K562 (cell line): ENCODE data around the gene DLX2. TPM values are rescaled to one million over a fixed set of nuclear protein-coding genes. Genes with fewer than 3 reads are reported as not detected.

Source experiments
- ATAC-seq: fragments of 200-7000 bp; cut with Tn5 transposase; 3 replicates; pipeline ENCODE4 v1.9.1; 2020; ENCODE audit warnings: moderate library complexity
- BruUV-seq: library from RNA; stranded (reverse); fragments of 400-500 nt; replicated peaks from 2 replicates; lab custom pipeline; 2021; lab: Mats Ljungman, UMichigan
- CTCF ChIA-PET: fragments of 300-600 bp; formaldehyde crosslinking; extraction: SDS; loops from one replicate; lab custom pipeline; 2021; ENCODE audit warnings: low intra/inter-chr PET ratio; lab: Yijun Ruan, JAX
- POLR2A ChIA-PET: fragments of 300-600, 350-650 bp; sonication (Branson Sonifier 250); formaldehyde crosslinking; extraction: SDS; loops from one replicate; lab custom pipeline; 2021; ENCODE audit warnings: antibody characterized with exemption, inconsistent platforms; lab: Yijun Ruan, JAX
- DNase-seq, 4 experiments: peaks; one replicate each; pipeline versions ENCODE4 v3.0.0 to v3.0.0-alpha.2; 2011 to 2018; ENCODE audit warnings: low spot score in 3 of 4, mixed read lengths in 3 of 4; ENCODE audit errors: extremely low read depth in 1 of 4
- FAIRE-seq: peaks from 2 replicates; lab custom pipeline; 2011; peaks lifted over from hg19 to GRCh38; lab: Jason Lieb, UNC
- H2AFZ ChIP-seq: 2 replicates; pipeline ENCODE4 v1.6.0; 2011; ENCODE audit warnings: low read depth, low read length, control low read depth, inconsistent platforms
- H3K27ac ChIP-seq: fragments of 200-600 bp; 3 replicates; pipeline ENCODE4 v1.8.0; 2011; ENCODE audit warnings: low read depth, mild to moderate bottlenecking, control low read depth, inconsistent platforms, low read length, moderate library complexity, mixed read lengths; ENCODE audit errors: extremely low read depth
- H3K27me3 ChIP-seq, 2 experiments: fragments of 300-600 bp in 1 of 2; 2 replicates in 1 of 2; 3 replicates in 1 of 2; pipeline versions ENCODE4 v1.6.0 to v1.8.0; 2011; ENCODE audit warnings: inconsistent platforms in 2 of 2, low read length in 2 of 2, mild to moderate bottlenecking in 1 of 2, mixed read lengths in 1 of 2, moderate library complexity in 1 of 2; ENCODE audit not compliant: control insufficient read depth in 2 of 2, insufficient read depth in 2 of 2
- H3K36me3 ChIP-seq: fragments of 300-600 bp; 3 replicates; pipeline ENCODE4 v1.8.0; 2011; ENCODE audit warnings: mild to moderate bottlenecking, low read length, inconsistent platforms; ENCODE audit not compliant: control insufficient read depth, insufficient read depth
- H3K4me1 ChIP-seq, 2 experiments: fragments of 200-600 bp in 1 of 2; replicated peaks in 1 of 2; 2 replicates in 1 of 2; 3 replicates in 1 of 2; pipeline versions ENCODE4 v1.5.1 to v1.8.0; 2011; ENCODE audit warnings: inconsistent platforms in 2 of 2, low read length in 2 of 2, mild to moderate bottlenecking in 1 of 2, mixed read lengths in 1 of 2, moderate library complexity in 1 of 2; ENCODE audit not compliant: control insufficient read depth in 2 of 2, insufficient read depth in 2 of 2
- H3K4me2 ChIP-seq: 2 replicates; pipeline ENCODE4 v1.6.1; 2011; ENCODE audit warnings: low read length, control low read depth, inconsistent platforms, mixed read lengths; ENCODE audit not compliant: insufficient read depth
- H3K4me3 ChIP-seq: fragments of 200-600 bp; sonication (generic), shearing (Covaris generic); 2 replicates; pipeline ENCODE4 v1.5.1; 2016; ENCODE audit warnings: control low read depth, inconsistent platforms
- H3K79me2 ChIP-seq: fragments of 200-600 bp; 3 replicates; pipeline ENCODE4 v1.8.0; 2011; ENCODE audit warnings: low read length, inconsistent platforms; ENCODE audit not compliant: control insufficient read depth, insufficient read depth
- H3K9ac ChIP-seq, 2 experiments: 2 replicates each; pipeline versions ENCODE4 v1.6.0 to v1.6.1; 2011; ENCODE audit warnings: low read depth in 2 of 2, low read length in 2 of 2, control low read depth in 1 of 2, inconsistent platforms in 1 of 2, mild to moderate bottlenecking in 1 of 2, mixed read lengths in 1 of 2; ENCODE audit not compliant: insufficient read depth in 1 of 2
- H3K9me1 ChIP-seq: one replicate; pipeline ENCODE4 v1.6.0; 2011; ENCODE audit warnings: inconsistent platforms, mild to moderate bottlenecking, low read length, moderate library complexity; ENCODE audit not compliant: control insufficient read depth, insufficient read depth
- H3K9me3 ChIP-seq: replicated peaks from 2 replicates; pipeline ENCODE4 v1.5.1; 2011; ENCODE audit warnings: low read depth, low read length, inconsistent platforms; ENCODE audit not compliant: control insufficient read depth, insufficient read depth
- H4K20me1 ChIP-seq: replicated peaks from 2 replicates; pipeline ENCODE4 v1.6.1; 2011; ENCODE audit warnings: low read length, inconsistent platforms, mixed read lengths; ENCODE audit not compliant: control insufficient read depth, insufficient read depth
- ARID4B ChIP-seq: sonication (generic); formaldehyde crosslinking; IDR thresholded peaks from 2 replicates; pipeline ENCODE4 v1.8.0; 2022; ENCODE audit warnings: mild to moderate bottlenecking, missing genetic modification reagents
- CBX1 ChIP-seq: sonication (generic); IDR thresholded peaks from 2 replicates; pipeline ENCODE4 v1.6.1; 2016; ENCODE audit warnings: antibody characterized with exemption, low read depth, mild to moderate bottlenecking
- FOXA3 ChIP-seq, 2 experiments: fragments of 450-650 bp in 1 of 2; sonication (generic) in 1 of 2; formaldehyde crosslinking; IDR thresholded peaks in 1 of 2; conservative IDR thresholded peaks in 1 of 2; 2 replicates each; pipeline versions ENCODE4 v1.4.0 to v1.8.0; 2020 to 2022; ENCODE audit warnings: mild to moderate bottlenecking in 2 of 2, missing genetic modification reagents in 1 of 2
- KDM1A ChIP-seq, 2 experiments: fragments of 450-650 bp; IDR thresholded peaks; 2 replicates each; pipeline ENCODE4 v1.6.1; 2016; ENCODE audit warnings: mild to moderate bottlenecking in 2 of 2
- PRDM10 ChIP-seq: fragments of 450-650 bp; IDR thresholded peaks from 2 replicates; pipeline ENCODE4 v1.6.1; 2018; ENCODE audit not compliant: partially characterized antibody
- USF1 ChIP-seq: sonication (generic); formaldehyde crosslinking; IDR thresholded peaks from 2 replicates; pipeline ENCODE4 v1.9.0; 2022; ENCODE audit warnings: mild to moderate bottlenecking, missing genetic modification reagents
- ZEB2 ChIP-seq: fragments of 450-650 bp; IDR thresholded peaks from 2 replicates; pipeline ENCODE4 v1.6.1; 2016
- ZFP36 ChIP-seq: fragments of 150-350 bp; IDR thresholded peaks from 2 replicates; pipeline ENCODE4 v1.6.1; 2018; ENCODE audit warnings: low read length, low read depth; ENCODE audit not compliant: partially characterized antibody
- WGBS: fragments of 100-300 bp; shearing (Covaris generic); methylation state at CpG from one replicate; pipeline ENCODE4 v1.1.6; 2016; ENCODE audit warnings: low coverage, mixed read lengths; ENCODE audit not compliant: insufficient coverage; ENCODE audit errors: missing lambda C conversion rate; 5-methylcytosine and 5-hydroxymethylcytosine counted together
- in situ Hi-C: fragments of 300-500 bp; cut with MboI; formaldehyde crosslinking; loops from 4 replicates; pipeline ENCODE4 v1.15.0; 2018; ENCODE audit warnings: inconsistent platforms, mixed read lengths
- intact Hi-C: fragments of 100-400 bp; cut with micrococcal nuclease; formaldehyde crosslinking; loops from 2 replicates; pipeline ENCODE4 v1.14.2; 2022
- polyA plus RNA-seq, 8 experiments: library from polyadenylated mRNA; depleted of rRNA in 4 of 8; stranded (reverse) in 5 of 8; unstranded in 3 of 8; fragments of >200 nt; fragmentation: Nextera tagmentation in 2 of 8; fragmentation: Illumina TruSeq in 1 of 8; extraction: Ambion mirVana in 2 of 8; extraction: Trizol in 1 of 8; gene quantifications; 2 replicates each; pipeline versions ENCODE4 v1.2.1 to v1.2.3, GENCODE V29; 2011 to 2014; ENCODE audit warnings: inconsistent platforms in 1 of 8, missing spikeins in 1 of 8
- total RNA-seq, 7 experiments: library from RNA; depleted of rRNA in 6 of 7; stranded (reverse); fragments of >200 nt in 6 of 7; fragmentation: Illumina TruSeq in 2 of 7; extraction: Trizol in 2 of 7; gene quantifications; 2 replicates each; pipeline versions ENCODE4 v1.2.1 to v1.2.3, GENCODE V29; 2011 to 2021; ENCODE audit warnings: low replicate concordance in 1 of 7
- TF ChIP-seq, protein P1 (sequence below): fragments of 250-450 bp; sonication (Bioruptor Pico); IDR thresholded peaks from 2 replicates; pipeline ENCODE4 v1.9.0; 2021; ENCODE audit warnings: mild to moderate bottlenecking
- TF ChIP-seq, protein P2 (sequence below), 3 experiments: fragments of 200-800 bp in 1 of 3; sonication (Bioruptor generic) in 1 of 3; sonication (generic) in 1 of 3; formaldehyde crosslinking in 1 of 3; IDR thresholded peaks; 2 replicates each; pipeline versions ENCODE4 v1.6.1 to v1.8.0; 2016 to 2022; ENCODE audit warnings: mild to moderate bottlenecking in 2 of 3, missing compliant biosample characterization in 2 of 3, missing genetic modification characterization in 2 of 3, missing genetic modification reagents in 1 of 3

The DLX2 gene
- total and polyA plus RNA-seq, 9 of the 15 experiments (the other 6 are each of a cell fraction or from before 2014, with no cell fraction given): 0.14 to 4.3 (median 0.86) TPM

DNA sequence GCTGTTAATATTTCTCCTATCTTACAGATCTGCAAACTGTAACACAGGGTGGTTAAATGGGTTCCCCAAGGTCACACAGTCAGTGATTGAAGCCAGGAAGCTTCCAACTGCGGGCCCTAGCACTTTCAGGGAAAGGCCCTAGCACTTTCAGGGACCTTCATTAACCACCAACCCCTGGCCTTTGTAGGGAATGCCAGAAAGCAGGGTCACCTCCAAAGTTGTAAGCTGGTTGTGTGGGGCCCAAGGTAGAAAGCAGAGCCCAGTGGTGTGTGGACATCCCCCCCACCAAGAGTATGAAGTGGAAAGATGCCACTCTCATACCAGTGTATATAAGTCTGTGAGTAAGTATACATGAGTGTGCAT is 4.4 kb downstream of the DLX2 start:
- no peak for ATAC-seq
- 47% methylated on average over 1 of the region's 1 CpG for WGBS
- TF ChIP-seq ZFP36: peak; percentile 32
- 0 out of 2 replicates have a peak, but pooled peaks have one; percentile 8 for TF ChIP-seq ARID4B (CRISPR knock-in tag)
- TF ChIP-seq ZEB2: no peak
- TF ChIP-seq, protein P1, sequence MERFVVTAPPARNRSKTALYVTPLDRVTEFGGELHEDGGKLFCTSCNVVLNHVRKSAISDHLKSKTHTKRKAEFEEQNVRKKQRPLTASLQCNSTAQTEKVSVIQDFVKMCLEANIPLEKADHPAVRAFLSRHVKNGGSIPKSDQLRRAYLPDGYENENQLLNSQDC: no peak
- 0 out of 4 replicates have a peak, but pooled peaks of 1 of the 2 experiments have one; percentile 60 for TF ChIP-seq FOXA3 (CRISPR knock-in tag; conservative IDR thresholded peaks at IDR 0.05 in 1 of 2, IDR thresholded peaks at IDR 0.05 in 1 of 2)
- TF ChIP-seq, protein P2, sequence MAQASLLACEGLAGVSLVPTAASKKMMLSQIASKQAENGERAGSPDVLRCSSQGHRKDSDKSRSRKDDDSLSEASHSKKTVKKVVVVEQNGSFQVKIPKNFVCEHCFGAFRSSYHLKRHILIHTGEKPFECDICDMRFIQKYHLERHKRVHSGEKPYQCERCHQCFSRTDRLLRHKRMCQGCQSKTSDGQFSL (CRISPR knock-in tag; IDR thresholded peaks at IDR 0.05): peak; percentile 81; the same call in 1 of the 2 replicates
- TF ChIP-seq, protein P2 (tag; IDR thresholded peaks at IDR 0.05): peak in 1 of 2 experiments; percentile 39; a peak in 1 of 4 replicates
- 0 out of 2 replicates have a peak, but pooled peaks have one; percentile 31 for TF ChIP-seq USF1 (CRISPR knock-in tag)
- peak; percentile 12; the same call in 1 of the 2 replicates for TF ChIP-seq CBX1
- TF ChIP-seq PRDM10: peak; percentile 24
- TF ChIP-seq KDM1A (IDR thresholded peaks at IDR 0.05): 0 out of 4 replicates have a peak, but pooled peaks of 1 of the 2 experiments have one; percentile 4

More for the DNA sequence above, 4.4 kb downstream of the DLX2 start:
- Histone ChIP-seq H3K27ac (peak overlapping the region; percentile 72), H2AFZ (peak overlapping the region; percentile 98), H3K9ac (peak overlapping the region; percentile 31 to 63; a peak in 2 of 4 replicates), H3K27me3 (no peaks in the 10 kb centered on the region; a peak in 1 of 5 replicates), H3K4me2 (peak overlapping the region; percentile 81), H3K4me1 (peaks cover 21 to 66% of the 10 kb centered on the region in 2 experiments), H3K4me3 (no peak overlapping the region), H4K20me1 (no peaks in the 10 kb centered on the region), H3K79me2 (no peaks in the 10 kb centered on the region), H3K36me3 (no peaks in the 10 kb centered on the region), H3K9me1 (no peaks in the 10 kb centered on the region), H3K9me3 (no peaks in the 10 kb centered on the region)
- ChIA-PET POLR2A (interaction anchor here (0.7 to 2.4 kb wide), 3 partner anchors 13 to 37 kb away, joined by 3 to 14 read pairs (median 3); partner anchors contain the start of gene DLX1), CTCF (no interaction called here)
- in situ Hi-C loops: no loop called here
- FAIRE-seq: no peak
- peak in 2 of 4 experiments; percentile 16 to 26 for DNase-seq
- intact Hi-C loops: loop anchor here (1.0 kb wide), 1 partner anchor 13 kb away; the partner anchor contains the start of gene DLX1
- BruUV-seq: TSS peak; percentile 30
